Measurements from ENCODE around the gene OLIG2.

- TF ChIP-seq ELF1 (IDR thresholded peaks at IDR 0.05) (no peak), FOXM1 (IDR thresholded peaks at IDR 0.05; ENCODE audit: low read depth) (no peak), CTCF (IDR thresholded peaks at IDR 0.05) (no peak), USF2 (IDR thresholded peaks at IDR 0.05; ENCODE audit: borderline replicate concordance, low read depth, low read length) (no peak), PBX3 (IDR thresholded peaks at IDR 0.05) (no peak), RXRA (IDR thresholded peaks at IDR 0.05; ENCODE audit: borderline replicate concordance, low read depth) (no peak), POLR2AphosphoS5 (IDR thresholded peaks at IDR 0.05; ENCODE audit: low read depth, low read length) (no peak), REST (IDR thresholded peaks at IDR 0.05; ENCODE audit: low read depth, low read length) (no peak), RCOR1 (IDR thresholded peaks at IDR 0.05; ENCODE audit: low read length) (no peak), YY1 (IDR thresholded peaks at IDR 0.05; ENCODE audit: low read depth) (no peak), CHD2 (IDR thresholded peaks at IDR 0.05; ENCODE audit: low read length, partially characterized antibody) (no peak)
Observed at GRCh38 chr21:33022489-33022827, 3.3 kb upstream of the OLIG2 start.

Data from SK-N-SH (cell line).